Fibroblast of skin of left quadriceps (primary cell): ENCODE measurements around the gene LRRIQ3.
A peak's percentile ranks its signal among the peaks of the same experiment; 100 is the strongest.
"Not testable (repeated sequence)": the region's sequence is repeated elsewhere in the genome, so short reads cannot be mapped to it uniquely, and the experiment has no call there.

Experiments used
- DNase-seq, 2 experiments: peaks; one replicate each; pipeline ENCODE4 v3.0.0-alpha.2; 2013; ENCODE audit warnings: low read depth in 2 of 2

The LRRIQ3 gene

DNA sequence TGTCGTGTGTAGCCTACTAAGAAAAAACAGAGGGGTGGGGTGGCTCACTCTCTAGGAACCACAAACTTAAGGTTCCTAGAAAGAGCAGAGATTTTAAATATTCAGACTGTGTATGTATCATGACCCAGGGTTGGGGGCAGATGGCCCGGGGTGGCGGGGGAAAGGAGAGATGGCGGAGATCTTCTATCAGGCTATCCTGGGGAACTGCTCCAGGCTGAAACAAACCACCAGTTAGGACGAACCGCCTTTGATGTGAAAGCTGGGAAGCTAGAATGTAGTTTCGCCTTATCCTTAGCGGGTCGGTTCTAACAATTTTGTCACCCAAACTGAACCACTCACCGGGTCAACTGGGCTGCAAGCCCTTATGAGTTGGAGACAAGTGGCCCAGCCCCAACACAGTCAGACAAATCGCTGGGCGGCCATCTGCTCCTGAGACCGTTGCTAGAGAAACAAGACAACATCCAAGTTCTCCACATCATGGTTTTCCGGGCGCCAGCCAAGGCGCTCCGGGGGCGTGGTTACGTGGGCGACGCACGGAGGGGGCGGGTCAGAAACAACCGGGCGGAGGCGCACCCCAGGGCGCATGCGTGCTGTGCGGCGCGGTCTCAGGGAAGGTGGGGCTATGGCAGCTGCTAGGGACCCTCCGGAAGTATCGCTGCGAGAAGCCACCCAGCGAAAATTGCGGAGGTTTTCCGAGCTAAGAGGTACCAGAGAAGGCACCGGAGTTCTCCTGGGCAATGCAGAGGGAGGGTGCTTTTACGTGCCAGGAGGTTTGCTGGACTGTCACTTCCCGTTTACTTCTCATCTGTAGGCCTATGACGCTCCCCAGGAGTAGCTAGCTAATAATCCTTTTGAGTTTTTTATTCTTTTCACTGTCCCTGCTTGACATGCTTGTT, at the start of gene LRRIQ3, which contains the start of gene FPGT:
Gene LRRIQ3, minus strand, starts transcription at position 520 of the 896 bp plus-strand sequence. CDS start 14,492 bp downstream, outside the sequence.
Gene FPGT, plus strand, starts transcription at position 586 of the 896 bp plus-strand sequence. Its CDS starts 37 bp downstream, at position 623.
- DNase-seq: peak; percentile 87

DNA sequence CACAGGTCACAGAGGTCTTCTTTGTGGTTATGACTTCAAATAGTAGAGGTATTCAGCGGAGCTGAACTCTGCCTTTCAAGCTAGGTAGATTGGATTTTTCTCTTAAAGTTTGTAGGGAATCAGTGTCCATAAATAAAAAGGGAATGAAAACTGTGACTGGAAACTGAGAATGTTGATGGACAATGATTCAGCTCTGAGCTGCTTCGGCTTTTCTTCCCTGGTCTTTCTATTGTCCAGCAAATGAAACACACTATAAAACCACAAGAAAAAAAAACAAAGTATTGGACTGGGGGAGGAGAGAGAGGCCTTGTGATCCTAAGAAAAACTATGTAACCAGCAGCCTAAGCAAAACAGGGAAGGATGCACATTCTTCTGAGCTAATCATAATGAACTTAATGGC, 48.3 kb upstream of the LRRIQ3 start:
- DNase-seq: no peak

DNA sequence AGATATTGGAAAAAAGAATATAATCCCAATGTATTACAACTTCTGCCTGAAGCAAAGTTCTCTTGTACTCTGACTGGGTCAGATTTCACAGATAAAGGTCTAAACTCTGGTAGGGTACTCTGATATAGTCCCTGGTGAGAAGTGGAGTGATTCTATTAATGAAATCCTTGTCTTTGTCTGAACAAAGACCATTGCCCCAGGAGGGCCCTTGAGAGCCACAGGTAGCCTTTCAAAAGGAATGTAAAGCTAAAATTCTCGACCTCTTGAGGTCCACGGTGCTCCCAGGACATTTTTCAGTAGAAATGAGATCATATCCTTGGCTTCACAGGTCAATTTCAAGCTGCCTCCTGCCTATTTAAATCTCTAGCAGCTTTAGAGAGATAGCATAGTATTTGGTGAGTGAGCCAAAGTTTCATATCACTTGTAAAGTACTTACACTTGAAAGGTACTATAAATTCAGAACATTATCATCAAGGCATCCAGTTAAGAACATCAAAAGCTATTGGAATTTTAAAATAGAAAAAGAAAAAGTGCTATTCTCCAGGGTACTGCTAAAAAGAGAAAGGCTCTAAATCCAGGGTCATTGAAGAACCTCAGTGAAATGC, 47.3 kb upstream of the LRRIQ3 start:
- no peak for DNase-seq

GRCh38 chr1:74237787-74238186, 39.8 kb upstream of the LRRIQ3 start:
- no peak for DNase-seq

GRCh38 chr1:74237035-74237434, 39.1 kb upstream of the LRRIQ3 start:
- no peak for DNase-seq

- DNase-seq: no peak
Observed at GRCh38 chr1:74236440-74236839, 38.5 kb upstream of the LRRIQ3 start.

GRCh38 chr1:74235153-74235552, 37.2 kb upstream of the LRRIQ3 start, which contains the start of gene TNNI3K:
Gene TNNI3K, plus strand, starts transcription at chr1:74235387. Its CDS starts 65 bp downstream, at chr1:74235452.
- DNase-seq: no peak

- no peak for DNase-seq
Observed at GRCh38 chr1:74223453-74223852, 25.5 kb upstream of the LRRIQ3 start.

- no peak for DNase-seq
Observed at GRCh38 chr1:74222701-74223100, 24.7 kb upstream of the LRRIQ3 start.

GRCh38 chr1:74215229-74215628, 17.3 kb upstream of the LRRIQ3 start:
- no peak for DNase-seq

- DNase-seq: peak in 1 of 2 experiments; percentile 24
Observed at GRCh38 chr1:74205266-74205665, 7.3 kb upstream of the LRRIQ3 start.

- DNase-seq: no peak
Observed at GRCh38 chr1:74199504-74199903, 1.5 kb upstream of the LRRIQ3 start.

- no peak for DNase-seq
Observed at GRCh38 chr1:74197255-74197654, 721 bp downstream of the LRRIQ3 start.

DNA sequence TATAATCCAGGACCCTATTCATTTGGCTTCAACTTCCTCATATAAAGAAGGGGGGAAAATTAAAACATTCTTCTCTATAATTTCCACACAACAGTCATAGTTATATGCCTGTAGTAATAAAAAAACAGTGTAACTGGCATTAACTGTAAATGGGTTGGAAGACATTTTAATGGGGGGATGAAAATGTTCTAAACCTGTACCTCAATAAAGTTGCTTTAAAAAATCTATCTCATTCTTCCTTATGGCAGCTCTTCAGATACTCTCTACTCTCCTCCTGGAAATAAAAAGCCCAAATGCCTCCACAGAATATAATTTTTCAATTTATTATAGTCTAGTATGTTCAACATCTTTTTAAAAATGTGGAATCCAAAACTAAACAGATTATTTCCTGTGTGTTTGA, 2.6 kb downstream of the LRRIQ3 start:
- no peak for DNase-seq

- DNase-seq: no peak
Observed at GRCh38 chr1:74193908-74194307, 4.1 kb downstream of the LRRIQ3 start.

GRCh38 chr1:74180490-74180889, 17.5 kb downstream of the LRRIQ3 start:
- peak in 1 of 2 experiments; percentile 0 for DNase-seq

GRCh38 chr1:74174423-74174822, 23.6 kb downstream of the LRRIQ3 start:
- DNase-seq: not testable (repeated sequence)

- no peak for DNase-seq
Observed at GRCh38 chr1:74162333-74162732, 35.6 kb downstream of the LRRIQ3 start.

DNA sequence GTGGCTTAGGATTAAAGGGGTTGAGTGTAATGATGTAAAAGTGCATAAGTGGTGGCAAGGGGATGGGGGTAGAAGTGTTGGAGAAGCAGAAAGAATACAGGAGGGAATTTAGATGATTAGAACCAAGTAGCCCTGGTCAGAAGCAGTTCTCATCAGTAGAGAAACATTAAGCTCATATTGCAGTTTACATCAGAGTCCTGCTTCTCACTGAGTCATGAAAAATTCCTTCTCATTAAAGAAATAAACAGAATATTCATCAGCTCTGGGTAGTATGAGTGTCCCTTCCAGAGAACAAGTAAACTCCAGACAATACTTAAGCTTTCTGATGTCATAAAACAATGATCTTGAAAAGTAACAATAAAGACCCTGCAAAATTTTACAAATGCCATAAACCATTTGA, 36.5 kb downstream of the LRRIQ3 start:
- DNase-seq: no peak

GRCh38 chr1:74160046-74160445, 37.9 kb downstream of the LRRIQ3 start:
- no peak for DNase-seq

- DNase-seq: no peak
Observed at GRCh38 chr1:74145086-74145485, 52.9 kb downstream of the LRRIQ3 start.

DNA sequence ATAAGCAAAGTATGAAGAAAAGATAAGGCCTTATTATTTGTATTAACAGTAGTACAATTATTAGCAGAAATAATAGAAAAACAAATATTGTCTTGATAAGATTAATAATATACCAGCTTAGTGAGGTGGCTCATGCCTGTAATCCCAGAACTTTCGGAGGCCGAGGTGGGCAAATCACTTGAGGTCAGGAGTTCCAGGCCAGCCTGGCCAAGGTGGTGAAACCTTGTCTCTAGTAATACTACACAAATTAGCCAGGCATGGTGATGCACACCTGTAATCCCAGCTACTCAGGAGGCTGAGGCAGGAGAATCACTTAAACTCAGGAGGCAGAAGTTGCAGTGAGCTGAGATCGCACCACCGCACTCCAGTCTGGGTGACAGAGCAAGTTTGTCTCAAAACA, 80.6 kb downstream of the LRRIQ3 start:
- not testable (repeated sequence) for DNase-seq

GRCh38 chr1:74113333-74113732, 84.6 kb downstream of the LRRIQ3 start:
- DNase-seq: no peak
